Right lobe of liver (tissue), 4 donors: ENCODE results near the gene LRRC1.
"Not testable (repeated sequence)": the region's sequence is repeated elsewhere in the genome, so short reads cannot be mapped to it uniquely, and the experiment has no call there.

Experiments
- CTCF ChIP-seq, 4 donors: fragments of 200-600 bp in 3 of 4; fragments of 450-650 bp in 1 of 4; IDR thresholded peaks; one replicate each; pipeline versions ENCODE4 v1.5.1 to v1.8.0; 2016 to 2022; ENCODE audit warnings: antibody characterized with exemption in 4 of 4, mild to moderate bottlenecking in 2 of 4
- POLR2A ChIP-seq: fragments of 450-650 bp; IDR thresholded peaks from one replicate; pipeline ENCODE4 v1.6.1; 2017; ENCODE audit warnings: antibody characterized with exemption, mild to moderate bottlenecking
- donor health status: DM: no; HTN: no; CAD: no.
- donor health status: DM: no; HTN: no; CAD: no.
- donor health status: DM: no; HTN: yes; CAD: no.

DNA sequence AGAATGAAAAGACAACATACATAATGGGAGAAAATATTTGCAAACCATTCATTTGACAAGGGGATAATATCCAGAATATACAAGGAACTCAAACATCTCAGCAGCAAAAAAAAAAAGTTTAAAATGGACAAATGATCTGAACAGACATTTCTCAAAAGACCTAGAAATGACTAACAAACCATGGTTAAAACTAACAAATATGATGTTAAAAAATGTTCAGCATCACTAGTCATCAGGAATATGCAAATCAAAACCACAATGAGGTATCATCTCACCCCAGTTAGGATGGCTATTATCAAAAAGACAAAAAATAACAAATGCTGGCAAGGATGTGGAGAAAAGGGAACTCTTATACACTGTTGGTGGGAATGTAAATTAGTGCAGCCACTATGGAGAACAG, 9.8 kb upstream of the LRRC1 start:
- TF ChIP-seq CTCF (IDR thresholded peaks at IDR 0.05); POLR2A: not testable (repeated sequence)
